Esophagus muscularis mucosa (tissue), 4 donors: Measurements from ENCODE around the gene CD14. TPM values are rescaled to one million over a fixed set of nuclear protein-coding genes. Genes with fewer than 3 reads are reported as not detected.
"Not testable (repeated sequence)": the region's sequence is repeated elsewhere in the genome, so short reads cannot be mapped to it uniquely, and the experiment has no call there.

Source experiments
- DNase-seq: peaks from one replicate; pipeline ENCODE4 v3.0.0-alpha.2; 2017; ENCODE audit errors: extremely low spot score
- H3K27ac ChIP-seq, 4 donors: fragments of 200-600 bp; sonication (generic); replicated peaks in 1 of 4; 1 replicate in 3 of 4; 2 replicates in 1 of 4; pipeline ENCODE4 v1.5.1; 2016 to 2019; ENCODE audit warnings: mild to moderate bottlenecking in 1 of 4
- H3K27me3 ChIP-seq, 4 donors: fragments of 200-600 bp; sonication (generic); one replicate each; pipeline versions ENCODE4 v1.5.1 to v1.6.0; 2016 to 2019
- H3K36me3 ChIP-seq, 4 donors: fragments of 200-600 bp; sonication (generic); one replicate each; pipeline ENCODE4 v1.5.1; 2016 to 2019
- H3K4me1 ChIP-seq, 4 donors: fragments of 200-600 bp; sonication (generic); one replicate each; pipeline ENCODE4 v1.5.1; 2016 to 2019
- H3K4me3 ChIP-seq, 4 donors: fragments of 200-600 bp; sonication (generic); 1 replicate in 2 of 4; 2 replicates in 2 of 4; pipeline ENCODE4 v1.5.1; 2016 to 2019; ENCODE audit warnings: mild to moderate bottlenecking in 4 of 4, moderate library complexity in 1 of 4
- H3K9me3 ChIP-seq, 4 donors: fragments of 200-600 bp; sonication (generic); 1 replicate in 3 of 4; 2 replicates in 1 of 4; pipeline ENCODE4 v1.5.1; 2016 to 2019
- EP300 ChIP-seq: sonication (generic); formaldehyde crosslinking; IDR thresholded peaks from one replicate; pipeline ENCODE4 v1.6.1; 2017; ENCODE audit warnings: antibody characterized with exemption
- POLR2A ChIP-seq: fragments of 450-650 bp; IDR thresholded peaks from one replicate; pipeline ENCODE4 v1.6.1; 2017; ENCODE audit warnings: antibody characterized with exemption, moderate library complexity, mild to moderate bottlenecking, low read depth
- POLR2AphosphoS5 ChIP-seq, 2 donors: sonication (generic); formaldehyde crosslinking; IDR thresholded peaks; one replicate each; pipeline ENCODE4 v1.6.1; 2017; ENCODE audit warnings: antibody characterized with exemption in 2 of 2
- WGBS: methylation state at CpG from one replicate; pipeline ENCODE4 v1.1.5; 2018; 5-methylcytosine and 5-hydroxymethylcytosine counted together
- intact Hi-C: fragments of 100-400 bp; cut with DNase I; formaldehyde crosslinking; loops from one replicate; pipeline ENCODE4 v1.15.1; 2023
- total RNA-seq, 4 donors: library from RNA; depleted of rRNA; stranded (reverse); fragments of >200 nt; gene quantifications; one replicate each; pipeline versions ENCODE4 v1.1.0 to v1.2.1, GENCODE V29; 2016
- TF ChIP-seq, protein P1 (sequence below), 3 experiments: fragments of 200-600 bp in 2 of 3; fragments of 450-650 bp in 1 of 3; sonication (generic) in 2 of 3; IDR thresholded peaks; one replicate each; pipeline ENCODE4 v1.5.1; 2017 to 2019; ENCODE audit warnings: antibody characterized with exemption in 3 of 3, mild to moderate bottlenecking in 2 of 3, moderate library complexity in 1 of 3

The CD14 gene
- total RNA-seq, 4 donors from 2014 or later: 34.9 to 125 (median 56.1) TPM

DNA sequence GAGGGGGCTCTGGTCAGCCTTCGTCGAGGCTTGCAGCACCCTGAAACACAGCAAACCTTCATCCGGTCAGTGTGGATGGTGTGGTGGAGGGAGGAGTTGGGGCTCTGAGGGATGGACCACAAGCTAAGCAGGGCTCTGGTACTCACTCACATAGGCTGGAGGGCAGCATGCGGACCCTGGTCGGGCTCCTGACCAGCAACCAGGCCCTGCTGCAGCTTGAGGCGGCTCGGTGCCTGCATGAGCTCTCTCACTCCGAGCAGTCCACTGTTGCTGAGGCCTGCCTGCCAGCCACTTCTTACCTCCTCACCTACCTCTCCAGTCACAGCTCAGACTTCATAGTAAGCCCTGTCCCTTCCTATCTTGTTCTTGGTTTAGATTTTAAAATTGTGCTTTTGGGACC is 8.7 kb upstream of the CD14 start:
- Histone ChIP-seq H3K27me3 (no peaks in the 10 kb centered on the region), H3K4me3 (no peak overlapping the region), H3K4me1 (peaks cover 23 to 43% (median 39%) of the 10 kb centered on the region in 4 donors), H3K9me3 (no peaks in the 10 kb centered on the region), H3K27ac (no peak overlapping the region), H3K36me3 (peaks cover 19 to 43% (median 38%) of the 10 kb centered on the region in 4 donors)
- DNase-seq: no peak
- TF ChIP-seq POLR2AphosphoS5 (IDR thresholded peaks at IDR 0.05) (no peak), POLR2A (no peak), EP300 (no peak)
- TF ChIP-seq, protein P1, sequence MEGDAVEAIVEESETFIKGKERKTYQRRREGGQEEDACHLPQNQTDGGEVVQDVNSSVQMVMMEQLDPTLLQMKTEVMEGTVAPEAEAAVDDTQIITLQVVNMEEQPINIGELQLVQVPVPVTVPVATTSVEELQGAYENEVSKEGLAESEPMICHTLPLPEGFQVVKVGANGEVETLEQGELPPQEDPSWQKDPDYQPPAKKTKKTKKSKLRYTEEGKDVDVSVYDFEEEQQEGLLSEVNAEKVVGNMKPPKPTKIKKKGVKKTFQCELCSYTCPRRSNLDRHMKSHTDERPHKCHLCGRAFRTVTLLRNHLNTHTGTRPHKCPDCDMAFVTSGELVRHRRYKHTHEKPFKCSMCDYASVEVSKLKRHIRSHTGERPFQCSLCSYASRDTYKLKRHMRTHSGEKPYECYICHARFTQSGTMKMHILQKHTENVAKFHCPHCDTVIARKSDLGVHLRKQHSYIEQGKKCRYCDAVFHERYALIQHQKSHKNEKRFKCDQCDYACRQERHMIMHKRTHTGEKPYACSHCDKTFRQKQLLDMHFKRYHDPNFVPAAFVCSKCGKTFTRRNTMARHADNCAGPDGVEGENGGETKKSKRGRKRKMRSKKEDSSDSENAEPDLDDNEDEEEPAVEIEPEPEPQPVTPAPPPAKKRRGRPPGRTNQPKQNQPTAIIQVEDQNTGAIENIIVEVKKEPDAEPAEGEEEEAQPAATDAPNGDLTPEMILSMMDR (IDR thresholded peaks at IDR 0.05): no peak
- intact Hi-C loops: no loop called here
- WGBS: 90% methylated on average over 8 of the region's 8 CpGs

DNA sequence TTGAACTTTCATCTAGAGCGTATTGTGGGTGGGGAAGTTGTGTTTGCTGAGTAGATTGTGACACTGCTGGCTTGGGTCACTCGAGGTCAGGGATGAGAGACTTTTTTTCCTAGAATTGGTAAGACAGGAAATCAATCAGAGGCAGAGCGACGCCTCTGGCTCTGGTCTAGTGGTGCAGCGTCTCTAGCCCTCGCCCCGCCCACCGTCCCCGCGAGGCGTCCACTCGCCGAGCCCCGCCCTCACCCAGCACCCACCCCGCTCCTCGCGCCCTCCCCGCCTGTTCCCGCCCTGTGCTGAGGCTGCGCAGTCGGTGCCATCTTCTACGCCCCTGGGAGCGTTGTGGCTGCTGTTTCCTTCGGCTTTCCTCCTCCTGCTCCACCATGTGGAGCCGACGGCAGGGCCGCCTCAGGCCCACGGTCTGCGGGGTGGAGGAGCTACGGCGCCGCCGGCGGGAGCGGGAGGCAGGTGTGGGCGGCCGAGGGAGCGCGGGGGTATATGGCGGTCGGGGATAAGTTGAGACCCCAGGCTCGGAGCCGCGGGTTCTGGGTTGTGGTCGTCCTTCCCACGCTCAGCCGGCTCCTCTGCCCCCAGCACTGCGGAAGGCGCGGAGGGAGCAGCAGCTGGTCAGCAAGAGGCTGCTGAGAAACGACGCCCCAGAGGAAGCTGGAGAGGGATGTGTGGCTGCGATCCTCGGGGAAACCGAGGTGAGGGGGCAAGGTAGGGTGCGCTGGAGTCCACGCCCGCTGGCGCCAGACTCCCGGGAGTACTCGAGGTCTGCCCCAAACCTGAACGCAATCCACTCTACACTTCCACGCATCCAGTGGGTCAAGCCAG is 6.4 kb upstream of the CD14 start, which contains the start of gene TMCO6:
Gene TMCO6, plus strand, starts transcription at position 304 of the 834 bp plus-strand sequence. Its CDS starts 77 bp downstream, at position 381.
- peak within 1 kb of the TSS; percentile 87 to 96 (median 90) for H3K27ac ChIP-seq
- WGBS: under 1% methylated on average over 32 of the region's 63 CpGs
- H3K4me3 ChIP-seq: peak within 1 kb of the TSS; percentile 74 to 88 (median 76)
- H3K27me3 ChIP-seq: no peaks in the 10 kb centered on the region
- H3K4me1 ChIP-seq: peaks cover 16 to 32% (median 28%) of the 10 kb centered on the region in 4 donors
- peak; percentile 99 for DNase-seq
- TF ChIP-seq, protein P1 (IDR thresholded peaks at IDR 0.05): peak; percentile 42 to 77 (median 49)
- peak; percentile 89 to 93 for TF ChIP-seq POLR2AphosphoS5 (IDR thresholded peaks at IDR 0.05)
- peak; percentile 41 for TF ChIP-seq EP300
- no peak for TF ChIP-seq POLR2A
- intact Hi-C loops: loop anchor here (5.0 kb wide), 2 partner anchors 72 to 87 kb away; no protein-coding TSS in a partner anchor
- peaks cover 10 to 28% (median 26%) of the 10 kb centered on the region in 4 donors for H3K36me3 ChIP-seq
- H3K9me3 ChIP-seq: no peaks in the 10 kb centered on the region

DNA sequence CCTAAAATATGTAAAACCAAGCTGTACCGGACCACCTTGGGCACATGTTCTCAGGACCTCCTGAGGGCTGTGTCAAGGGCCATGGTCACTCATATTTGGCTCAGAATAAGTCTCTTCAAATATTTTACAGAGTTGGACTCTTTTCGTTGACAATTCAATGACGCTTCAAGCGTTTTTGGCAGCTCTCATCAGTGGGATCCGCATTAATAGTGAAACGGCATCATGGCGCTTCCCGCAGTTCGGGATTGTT is 5.8 kb upstream of the CD14 start:
- H3K4me1 ChIP-seq: peaks cover 16 to 30% (median 28%) of the 10 kb centered on the region in 4 donors
- peaks cover 4 to 23% (median 21%) of the 10 kb centered on the region in 4 donors for H3K36me3 ChIP-seq
- not testable (repeated sequence) for H3K27me3 ChIP-seq, H3K9me3 ChIP-seq, DNase-seq
- peak overlapping the region; percentile 87 to 96 (median 90) for H3K27ac ChIP-seq
- intact Hi-C loops: loop anchor here (5.0 kb wide), 2 partner anchors 72 to 87 kb away; no protein-coding TSS in a partner anchor
- 16% methylated on average over 9 of the region's 9 CpGs for WGBS
- peak overlapping the region; percentile 74 to 88 (median 76) for H3K4me3 ChIP-seq

DNA sequence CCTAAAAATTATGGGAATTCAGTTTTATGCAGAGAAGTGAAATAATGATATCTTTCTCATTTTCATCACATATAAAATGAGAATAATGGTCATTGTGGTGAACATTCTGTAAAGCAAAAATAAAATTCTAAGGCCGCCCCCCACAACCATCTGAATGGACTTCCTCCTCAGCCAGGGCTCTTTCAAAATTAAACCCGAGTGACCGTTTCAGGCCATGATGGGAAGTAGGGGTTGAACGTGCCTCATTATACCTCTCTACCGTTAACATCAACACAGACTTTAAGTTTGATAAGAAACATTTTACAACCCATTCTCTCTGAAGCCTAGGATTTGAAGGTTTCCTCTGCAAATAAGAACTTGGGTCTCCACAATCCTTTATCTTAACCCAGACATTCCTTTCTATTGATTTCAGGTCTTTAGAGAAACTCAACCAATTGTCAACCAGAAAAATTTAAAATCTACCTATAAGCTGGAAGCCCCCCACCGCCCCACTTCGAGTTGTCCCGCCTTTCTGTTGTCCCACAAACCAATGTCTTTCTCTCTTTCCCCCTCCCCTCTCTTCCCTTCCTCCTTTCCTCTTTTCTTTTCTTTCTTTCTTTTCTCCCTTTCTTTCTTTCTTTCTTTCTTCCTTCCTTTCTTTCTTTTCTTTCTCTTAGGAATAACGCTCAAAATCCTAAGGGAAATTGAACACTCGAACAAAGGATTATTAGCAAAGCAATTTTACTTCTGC is 4.6 kb upstream of the CD14 start:
- no peak for TF ChIP-seq EP300
- H3K27ac ChIP-seq: no peak overlapping the region
- H3K4me3 ChIP-seq: no peak overlapping the region
- no peaks in the 10 kb centered on the region for H3K9me3 ChIP-seq
- DNase-seq: no peak
- intact Hi-C loops: loop anchor here (5.0 kb wide), 2 partner anchors 70 to 85 kb away; no protein-coding TSS in a partner anchor
- H3K27me3 ChIP-seq: no peaks in the 10 kb centered on the region
- H3K4me1 ChIP-seq: peaks cover 16 to 41% (median 38%) of the 10 kb centered on the region in 4 donors
- WGBS: 87% methylated on average over 10 of the region's 10 CpGs
- H3K36me3 ChIP-seq: peaks cover 0 to 12% (median 9%) of the 10 kb centered on the region in 4 donors

DNA sequence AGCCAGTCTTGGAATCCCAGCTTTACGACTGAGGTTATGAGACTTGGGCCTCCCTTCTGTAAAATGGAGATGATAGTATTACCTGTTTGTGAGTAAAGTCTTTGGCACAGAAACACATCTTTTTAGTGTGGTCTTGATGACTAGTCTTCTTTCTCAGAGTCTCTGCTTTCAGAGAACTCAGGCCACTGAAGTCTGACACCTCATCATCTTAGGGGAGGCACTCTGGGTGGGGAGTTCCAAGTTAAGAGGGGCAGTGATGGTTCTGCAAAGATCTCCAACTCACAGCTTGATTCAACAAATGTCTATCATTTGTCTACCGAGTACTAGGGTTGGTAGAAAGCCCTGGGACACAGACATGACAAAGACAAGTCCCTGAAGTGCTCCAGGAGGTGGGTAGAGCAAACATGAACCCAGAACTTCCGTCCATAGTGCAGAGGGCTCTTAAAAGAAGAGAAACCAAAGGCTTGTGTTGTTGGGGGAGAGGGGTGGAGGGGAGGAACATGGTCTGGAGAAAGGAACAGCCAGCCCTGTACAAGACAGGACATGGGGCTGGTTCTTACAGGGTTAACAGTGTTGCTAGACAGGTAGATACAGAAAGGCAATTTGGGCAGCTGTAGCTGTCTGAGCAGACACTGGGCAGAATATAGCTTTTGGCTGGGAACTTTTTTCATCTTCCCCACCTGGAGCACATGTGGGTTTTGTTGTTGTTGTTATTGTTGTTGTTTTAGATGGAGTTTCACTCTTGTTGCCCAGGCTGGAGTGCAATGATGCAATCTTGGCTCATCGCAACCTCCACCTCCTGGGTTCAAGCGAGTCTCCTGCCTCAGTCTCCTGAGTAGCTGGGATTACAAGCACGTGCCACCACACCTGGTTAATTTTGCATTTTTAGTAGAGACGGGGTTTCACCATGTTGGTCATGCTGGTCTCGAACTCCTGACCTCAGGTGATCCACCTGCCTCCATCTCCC is 2.6 kb upstream of the CD14 start:
- TF ChIP-seq POLR2AphosphoS5 (IDR thresholded peaks at IDR 0.05): no peak
- TF ChIP-seq POLR2A: no peak
- TF ChIP-seq EP300: no peak
- TF ChIP-seq, protein P1 (IDR thresholded peaks at IDR 0.05): no peak
- H3K9me3 ChIP-seq: no peaks in the 10 kb centered on the region
- no peaks in the 10 kb centered on the region for H3K36me3 ChIP-seq
- DNase-seq: no peak
- intact Hi-C loops: loop anchor here (5.0 kb wide), 2 partner anchors 68 to 83 kb away; no protein-coding TSS in a partner anchor
- 83% methylated on average over 8 of the region's 8 CpGs for WGBS
- H3K4me3 ChIP-seq: no peak overlapping the region
- peaks cover 23 to 49% (median 42%) of the 10 kb centered on the region in 4 donors for H3K4me1 ChIP-seq
- no peak overlapping the region for H3K27ac ChIP-seq
- H3K27me3 ChIP-seq: no peaks in the 10 kb centered on the region
